Fibroblast of mammary gland (primary cell): Measurements from ENCODE around the gene STAT5B.

Source experiments
- DNase-seq: peaks from one replicate; pipeline ENCODE4 v3.0.0-alpha.2; 2010; ENCODE audit warnings: low read depth
- H3K4me3 ChIP-seq: 2 replicates; pipeline ENCODE4 v1.5.1; 2011; ENCODE audit warnings: low read depth, mild to moderate bottlenecking, low read length, moderate library complexity; ENCODE audit not compliant: control insufficient read depth
- CTCF ChIP-seq: conservative IDR thresholded peaks from 2 replicates; pipeline ENCODE4 v1.5.1; 2011; ENCODE audit warnings: low read depth, low read length, inconsistent platforms; ENCODE audit not compliant: control insufficient read depth, insufficient read depth

The STAT5B gene

GRCh38 chr17:42198897-42199296 is 77.3 kb downstream of the STAT5B start:
- H3K4me3 ChIP-seq = no peak overlapping the region
- TF ChIP-seq CTCF = no peak
- no peak for DNase-seq

DNA sequence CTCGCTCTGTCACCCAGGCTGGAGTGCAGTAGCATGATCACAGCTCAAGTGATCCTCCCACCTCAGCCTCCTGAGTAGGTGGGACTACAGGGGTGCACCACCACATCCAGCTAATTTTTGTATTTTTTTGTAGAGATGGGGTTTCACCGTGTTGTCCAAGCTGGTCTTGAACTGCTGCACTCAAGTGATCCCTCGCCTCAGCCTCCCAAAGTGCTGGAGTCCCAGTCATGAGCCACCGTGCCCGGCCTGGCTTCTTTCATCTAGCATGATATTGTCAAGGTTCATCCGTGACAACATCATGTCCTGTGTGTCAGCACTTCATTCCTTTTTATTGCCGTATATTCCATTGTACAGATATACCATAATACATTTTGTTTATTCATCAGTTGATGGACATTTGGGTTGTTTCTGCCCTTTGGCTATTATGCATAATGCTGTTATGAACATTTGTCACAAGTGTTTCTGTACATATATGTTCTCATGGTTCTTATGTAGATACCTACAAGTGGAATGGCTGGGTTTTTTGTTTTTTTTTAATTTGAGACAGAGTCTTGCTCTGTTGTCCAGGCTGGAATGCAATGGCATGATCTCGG is 78.5 kb downstream of the STAT5B start:
- no peak for TF ChIP-seq CTCF
- no peak for DNase-seq
- H3K4me3 ChIP-seq = no peak overlapping the region

DNA sequence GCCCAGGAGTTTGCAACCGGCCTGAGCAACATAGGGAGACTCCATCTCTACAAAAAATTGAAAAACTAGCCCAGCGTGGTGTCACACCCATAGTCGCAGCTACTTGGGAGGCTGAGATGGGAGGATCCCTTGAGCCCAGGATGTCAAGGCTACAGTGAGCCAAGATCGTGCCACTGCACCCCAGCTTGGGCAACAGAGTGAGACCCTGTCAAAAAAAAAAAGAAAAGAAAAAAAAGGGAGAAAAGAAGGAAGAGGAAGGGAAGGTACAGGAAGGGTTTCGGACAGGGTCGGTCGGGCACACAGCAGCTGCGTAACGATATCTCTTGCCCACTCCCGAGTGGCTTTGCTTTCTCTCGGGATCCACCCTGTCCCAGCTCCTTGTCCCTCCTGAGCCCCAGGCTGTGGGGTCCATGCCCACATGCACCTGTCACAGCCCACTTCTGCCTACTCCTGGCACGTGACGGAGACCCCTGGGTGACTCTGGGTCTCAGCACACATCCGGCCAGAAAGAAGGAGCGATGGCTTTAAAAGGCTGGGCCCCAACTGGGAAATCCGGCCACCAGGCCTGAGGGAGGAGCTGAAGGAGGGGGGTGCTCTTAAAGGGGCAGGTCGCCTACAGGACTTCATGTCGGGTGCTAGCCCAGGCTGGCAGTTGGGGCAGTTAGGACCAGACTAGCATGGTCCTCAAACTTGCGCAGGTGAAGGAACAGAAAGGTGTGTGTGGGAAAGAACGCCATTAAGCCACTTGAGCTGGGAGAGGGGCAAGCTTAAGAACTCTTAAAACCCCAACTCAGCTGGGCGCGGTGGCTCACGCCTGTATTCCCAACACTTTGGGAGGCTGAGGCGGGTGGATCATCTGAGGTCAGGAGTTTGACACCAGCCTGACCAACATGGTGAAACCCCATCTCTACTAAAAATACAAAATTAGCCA is 82.0 kb downstream of the STAT5B start, which contains the start of gene GHDC:
TSS of gene GHDC (minus strand) at position 526 of the 931 bp plus-strand sequence. CDS start 913 bp downstream, outside the sequence.
- peak; percentile 70 for DNase-seq
- TF ChIP-seq CTCF = no peak
- peak within 1 kb of the TSS; percentile 71 for H3K4me3 ChIP-seq

DNA sequence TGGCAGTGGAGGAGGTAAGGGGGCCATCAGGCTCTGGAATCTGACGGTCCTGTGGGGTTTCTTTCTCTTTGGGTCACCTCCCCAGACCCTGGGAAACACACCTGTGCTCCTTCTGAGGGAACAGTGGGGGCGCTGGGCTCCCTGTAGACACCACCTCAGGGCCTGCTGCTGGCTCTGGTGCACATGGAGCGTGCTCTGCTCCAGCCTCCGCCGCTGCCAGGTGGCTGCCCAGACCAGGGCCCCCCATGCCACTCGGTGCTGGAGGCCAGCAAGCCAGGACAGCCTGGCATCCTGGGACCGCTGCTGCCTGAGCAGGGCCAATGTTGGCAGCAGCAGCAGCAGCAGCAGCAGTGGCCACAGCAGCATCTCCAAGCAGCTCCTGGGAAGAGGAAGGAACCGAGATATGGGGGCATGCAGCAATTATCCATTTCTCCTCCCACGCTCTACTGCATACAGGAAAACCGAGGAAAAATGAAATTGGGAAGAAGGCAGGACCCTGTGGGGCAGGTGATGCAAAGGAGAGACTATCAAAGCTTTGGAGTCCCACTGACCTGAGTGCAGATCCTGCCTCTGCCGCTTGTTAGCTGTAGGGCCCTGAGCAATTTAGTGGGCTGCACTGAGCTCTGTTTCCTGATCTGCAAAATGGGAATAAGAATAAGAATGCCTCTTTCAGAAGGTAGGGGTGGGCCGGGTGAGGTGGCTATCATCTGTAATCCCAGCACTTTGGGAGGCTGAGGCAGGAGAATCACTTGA is 82.8 kb downstream of the STAT5B start:
- DNase-seq = no peak
- TF ChIP-seq CTCF = no peak
- peak overlapping the region; percentile 71 for H3K4me3 ChIP-seq

DNA sequence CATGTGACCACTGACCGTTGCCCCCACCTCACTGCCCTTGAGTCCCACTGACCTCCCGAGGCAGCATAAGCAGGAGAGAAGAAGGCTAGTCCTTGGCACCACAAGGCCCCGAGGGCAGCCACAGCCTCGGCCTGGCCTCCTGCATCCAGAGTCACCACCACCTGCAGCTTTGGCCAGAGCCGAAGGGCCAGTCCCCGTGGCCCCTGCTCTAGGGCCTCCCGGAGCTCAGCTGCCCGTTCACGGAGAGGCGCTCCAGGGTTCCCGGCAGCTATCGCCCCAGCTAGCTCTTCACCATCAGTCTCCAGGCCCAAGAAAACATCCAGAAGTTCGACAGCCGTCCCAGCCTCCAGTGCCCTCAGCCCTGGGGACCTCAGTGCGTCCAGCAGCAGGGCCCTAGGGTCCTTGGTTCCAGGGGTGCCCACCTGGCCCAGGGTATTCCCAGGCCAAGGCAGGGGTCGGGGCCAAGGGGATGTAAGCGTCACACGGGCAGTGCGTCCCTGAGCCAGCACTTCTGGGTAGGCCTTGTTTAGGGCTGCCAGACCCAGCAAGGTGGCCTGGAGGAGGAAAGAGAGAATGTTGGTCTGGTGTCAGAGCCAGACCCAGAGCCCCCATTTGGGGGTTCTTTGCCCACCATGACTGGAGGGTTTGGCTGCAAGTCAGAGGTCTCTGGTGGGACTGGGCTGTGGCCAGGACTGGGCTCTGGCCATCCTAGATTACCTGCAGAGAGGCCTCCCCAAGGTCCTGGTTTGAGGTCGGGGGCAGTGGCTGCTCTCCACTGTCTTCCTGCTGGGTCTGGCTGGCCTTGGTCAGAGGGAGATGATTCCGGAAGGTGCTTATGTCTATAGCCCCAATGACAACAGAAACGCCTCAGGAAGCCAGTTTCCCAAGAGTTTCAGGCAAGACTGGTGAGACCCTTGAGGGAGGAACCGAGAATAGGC is 83.7 kb downstream of the STAT5B start:
- no peak for TF ChIP-seq CTCF
- no peak for DNase-seq
- no peak overlapping the region for H3K4me3 ChIP-seq

DNA sequence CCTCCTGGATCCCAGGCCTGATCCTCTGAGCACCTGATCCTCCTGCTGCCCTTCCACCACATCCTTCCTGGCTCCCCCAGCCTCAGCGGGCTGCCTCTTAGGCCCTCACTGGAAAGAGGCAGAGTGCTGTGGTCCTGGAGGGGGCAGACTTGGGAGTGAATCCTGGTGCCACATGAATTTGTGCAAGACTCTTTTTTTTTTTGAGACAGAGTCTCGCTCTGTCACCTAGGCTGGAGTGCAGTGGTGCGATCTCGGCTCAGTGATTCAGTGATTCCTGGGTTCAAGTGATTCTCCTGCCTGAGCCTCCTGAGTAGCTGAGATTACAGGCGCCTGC is 84.9 kb downstream of the STAT5B start:
- TF ChIP-seq CTCF = no peak
- no peak for DNase-seq
- no peak overlapping the region for H3K4me3 ChIP-seq
